ENCODE measurements around the gene RNF128. TPM values are rescaled to one million over a fixed set of nuclear protein-coding genes. Genes with fewer than 3 reads are reported as not detected.
A peak's percentile ranks its signal among the peaks of the same experiment; 100 is the strongest.
"Not testable (repeated sequence)": the region's sequence is repeated elsewhere in the genome, so short reads cannot be mapped to it uniquely, and the experiment has no call there.

The RNF128 gene
- total RNA-seq, 2 experiments from 2014 or later, result not detected

GRCh38 chrX:106718709-106719108, 7.8 kb upstream of the RNF128 start:
- CTCF ChIA-PET, result no interaction called here
- peaks cover 5% of the 10 kb centered on the region for H3K27me3 Mint-ChIP-seq
- H3K4me3 Mint-ChIP-seq, result no peak overlapping the region
- H3K9me3 Mint-ChIP-seq, result no peaks in the 10 kb centered on the region
- H3K4me1 Mint-ChIP-seq, result no peaks in the 10 kb centered on the region
- no peaks in the 10 kb centered on the region for H3K36me3 Mint-ChIP-seq (ENCODE audit: low read depth)
- POLR2A ChIA-PET, result no interaction called here
- DNase-seq, result no peak
- H3K27ac Mint-ChIP-seq, result no peak overlapping the region

- Mint-ChIP-seq H3K9me3 (no peaks in the 10 kb centered on the region), H3K36me3 (ENCODE audit: low read depth) (no peaks in the 10 kb centered on the region), H3K27me3 (peaks cover 31% of the 10 kb centered on the region), H3K4me3 (peak overlapping the region; percentile 52), H3K27ac (no peak overlapping the region), H3K4me1 (peaks cover 4% of the 10 kb centered on the region)
- POLR2A ChIA-PET, result no interaction called here
- no peak for DNase-seq
- CTCF ChIA-PET, result no interaction called here
Measured at GRCh38 chrX:106725931-106726330, 570 bp upstream of the RNF128 start.

GRCh38 chrX:106728337-106728736, 1.8 kb downstream of the RNF128 start:
- CTCF ChIA-PET, result no interaction called here
- H3K4me3 Mint-ChIP-seq, result no peak overlapping the region
- no peaks in the 10 kb centered on the region for H3K9me3 Mint-ChIP-seq
- POLR2A ChIA-PET, result no interaction called here
- H3K36me3 Mint-ChIP-seq (ENCODE audit: low read depth), result no peaks in the 10 kb centered on the region
- no peak overlapping the region for H3K27ac Mint-ChIP-seq
- H3K27me3 Mint-ChIP-seq, result peaks cover 40% of the 10 kb centered on the region
- DNase-seq, result no peak
- H3K4me1 Mint-ChIP-seq, result peaks cover 4% of the 10 kb centered on the region

GRCh38 chrX:106730401-106730800, 3.9 kb downstream of the RNF128 start:
- POLR2A ChIA-PET, result no interaction called here
- Mint-ChIP-seq H3K4me3 (no peak overlapping the region), H3K27ac (no peak overlapping the region), H3K9me3 (no peaks in the 10 kb centered on the region), H3K36me3 (ENCODE audit: low read depth) (no peaks in the 10 kb centered on the region), H3K4me1 (peaks cover 4% of the 10 kb centered on the region), H3K27me3 (peaks cover 28% of the 10 kb centered on the region)
- DNase-seq, result no peak
- CTCF ChIA-PET, result no interaction called here

- ChIA-PET POLR2A (no interaction called here), CTCF (no interaction called here)
- H3K27me3 Mint-ChIP-seq, result peaks cover 17% of the 10 kb centered on the region
- DNase-seq, result no peak
- H3K27ac Mint-ChIP-seq, result no peak overlapping the region
- no peaks in the 10 kb centered on the region for H3K36me3 Mint-ChIP-seq (ENCODE audit: low read depth)
- no peaks in the 10 kb centered on the region for H3K9me3 Mint-ChIP-seq
- no peak overlapping the region for H3K4me3 Mint-ChIP-seq
- H3K4me1 Mint-ChIP-seq, result no peaks in the 10 kb centered on the region
Measured at GRCh38 chrX:106731590-106731989, 5.1 kb downstream of the RNF128 start.

- no peak overlapping the region for H3K4me3 Mint-ChIP-seq
- peaks cover 9% of the 10 kb centered on the region for H3K27me3 Mint-ChIP-seq
- no peaks in the 10 kb centered on the region for H3K4me1 Mint-ChIP-seq
- H3K9me3 Mint-ChIP-seq, result no peaks in the 10 kb centered on the region
- POLR2A ChIA-PET, result no interaction called here
- no peak for DNase-seq
- no peaks in the 10 kb centered on the region for H3K36me3 Mint-ChIP-seq (ENCODE audit: low read depth)
- H3K27ac Mint-ChIP-seq, result no peak overlapping the region
- CTCF ChIA-PET, result interaction anchor here (1.3 kb wide), 1 partner anchor 15 kb away, joined by 4 read pairs; no protein-coding TSS in a partner anchor
Measured at GRCh38 chrX:106734827-106735226, 8.3 kb downstream of the RNF128 start.

GRCh38 chrX:106740193-106740780, 13.8 kb downstream of the RNF128 start:
- no peak for DNase-seq
- H3K4me1 Mint-ChIP-seq, result no peaks in the 10 kb centered on the region
- H3K9me3 Mint-ChIP-seq, result no peaks in the 10 kb centered on the region
- CTCF ChIA-PET, result no interaction called here
- H3K27me3 Mint-ChIP-seq, result no peaks in the 10 kb centered on the region
- H3K4me3 Mint-ChIP-seq, result no peak overlapping the region
- POLR2A ChIA-PET, result no interaction called here
- H3K27ac Mint-ChIP-seq, result no peak overlapping the region
- no peaks in the 10 kb centered on the region for H3K36me3 Mint-ChIP-seq (ENCODE audit: low read depth)

- Mint-ChIP-seq H3K9me3 (no peaks in the 10 kb centered on the region), H3K27me3 (no peaks in the 10 kb centered on the region), H3K4me1 (no peaks in the 10 kb centered on the region), H3K36me3 (ENCODE audit: low read depth) (no peaks in the 10 kb centered on the region), H3K4me3 (no peak overlapping the region), H3K27ac (no peak overlapping the region)
- ChIA-PET CTCF (no interaction called here), POLR2A (no interaction called here)
- DNase-seq, result no peak
Measured at GRCh38 chrX:106742193-106742592, 15.7 kb downstream of the RNF128 start.

GRCh38 chrX:106742805-106743204, 16.3 kb downstream of the RNF128 start:
- Mint-ChIP-seq H3K27me3 (no peaks in the 10 kb centered on the region), H3K36me3 (ENCODE audit: low read depth) (no peaks in the 10 kb centered on the region), H3K9me3 (no peaks in the 10 kb centered on the region), H3K4me1 (no peaks in the 10 kb centered on the region), H3K4me3 (no peak overlapping the region), H3K27ac (no peak overlapping the region)
- ChIA-PET CTCF (no interaction called here), POLR2A (no interaction called here)
- no peak for DNase-seq

GRCh38 chrX:106748377-106748776, 21.9 kb downstream of the RNF128 start:
- no peaks in the 10 kb centered on the region for H3K36me3 Mint-ChIP-seq (ENCODE audit: low read depth)
- no peak overlapping the region for H3K27ac Mint-ChIP-seq
- peaks cover 4% of the 10 kb centered on the region for H3K9me3 Mint-ChIP-seq
- ChIA-PET CTCF (no interaction called here), POLR2A (no interaction called here)
- H3K4me1 Mint-ChIP-seq, result no peaks in the 10 kb centered on the region
- DNase-seq, result no peak
- H3K4me3 Mint-ChIP-seq, result no peak overlapping the region
- H3K27me3 Mint-ChIP-seq, result no peaks in the 10 kb centered on the region

GRCh38 chrX:106751407-106751806, 24.9 kb downstream of the RNF128 start:
- H3K4me1 Mint-ChIP-seq, result no peaks in the 10 kb centered on the region
- ChIA-PET CTCF (no interaction called here), POLR2A (no interaction called here)
- H3K9me3 Mint-ChIP-seq, result peaks cover 4% of the 10 kb centered on the region
- H3K27me3 Mint-ChIP-seq, result no peaks in the 10 kb centered on the region
- DNase-seq, result no peak
- H3K36me3 Mint-ChIP-seq (ENCODE audit: low read depth), result no peaks in the 10 kb centered on the region
- no peak overlapping the region for H3K4me3 Mint-ChIP-seq
- no peak overlapping the region for H3K27ac Mint-ChIP-seq

- Mint-ChIP-seq H3K4me3 (no peak overlapping the region), H3K27ac (no peak overlapping the region), H3K9me3 (peaks cover 4% of the 10 kb centered on the region), H3K27me3 (no peaks in the 10 kb centered on the region), H3K36me3 (ENCODE audit: low read depth) (no peaks in the 10 kb centered on the region), H3K4me1 (no peaks in the 10 kb centered on the region)
- POLR2A ChIA-PET, result no interaction called here
- DNase-seq, result no peak
- CTCF ChIA-PET, result no interaction called here
Measured at GRCh38 chrX:106752101-106752678, 25.7 kb downstream of the RNF128 start.

GRCh38 chrX:106769288-106769687, 42.8 kb downstream of the RNF128 start:
- H3K9me3 Mint-ChIP-seq; H3K4me3 Mint-ChIP-seq; DNase-seq; H3K36me3 Mint-ChIP-seq (ENCODE audit: low read depth); CTCF ChIA-PET; H3K27me3 Mint-ChIP-seq; H3K27ac Mint-ChIP-seq; H3K4me1 Mint-ChIP-seq; POLR2A ChIA-PET: not testable (repeated sequence)

- Mint-ChIP-seq H3K36me3 (ENCODE audit: low read depth) (no peaks in the 10 kb centered on the region), H3K9me3 (no peaks in the 10 kb centered on the region), H3K27ac (no peak overlapping the region), H3K4me3 (no peak overlapping the region), H3K4me1 (no peaks in the 10 kb centered on the region), H3K27me3 (no peaks in the 10 kb centered on the region)
- ChIA-PET CTCF (no interaction called here), POLR2A (no interaction called here)
- no peak for DNase-seq
Measured at GRCh38 chrX:106774981-106775380, 48.5 kb downstream of the RNF128 start.

Measured in activated CD4-positive, alpha-beta T cell treated with anti-CD3 and anti-CD28 coated beads, Interleukin-2, amount 10 ng/mL, durations not matched to agents 7 days and 5 days (primary cell).